GM13976 (cell line): ENCODE measurements around the gene CBX5.

Experiments used
- DNase-seq: peaks from one replicate; pipeline ENCODE4 v3.0.0; 2012; ENCODE audit warnings: low spot score
- CTCF ChIP-seq: IDR thresholded peaks from 2 replicates; pipeline ENCODE4 v1.5.1; 2012; ENCODE audit warnings: borderline replicate concordance, mild to moderate bottlenecking; ENCODE audit not compliant: insufficient read depth; ENCODE audit errors: extremely low read depth, missing control alignments, control extremely low read depth
- in situ Hi-C: fragments of 300-500 bp; cut with MboI; formaldehyde crosslinking; loops from one replicate; pipeline ENCODE4 v1.12.0; 2022; ENCODE audit warnings: low sequenced_read_pairs, mixed read lengths, inconsistent platforms; ENCODE audit not compliant: unreplicated experiment

The CBX5 gene

GRCh38 chr12:54273981-54274380 is 5.9 kb downstream of the CBX5 start:
- no peak for TF ChIP-seq CTCF
- in situ Hi-C loops = no loop called here
- no peak for DNase-seq

GRCh38 chr12:54272214-54272613 is 7.7 kb downstream of the CBX5 start:
- no peak for TF ChIP-seq CTCF
- DNase-seq = no peak

GRCh38 chr12:54270345-54270744 is 9.6 kb downstream of the CBX5 start:
- no peak for TF ChIP-seq CTCF
- in situ Hi-C loops = no loop called here

More at GRCh38 chr12:54272214-54272613, 7.7 kb downstream of the CBX5 start:
- in situ Hi-C loops = no loop called here

GRCh38 chr12:54266852-54267251 is 13.1 kb downstream of the CBX5 start:
- no peak for TF ChIP-seq CTCF
- in situ Hi-C loops = no loop called here
- DNase-seq = no peak

More at GRCh38 chr12:54270345-54270744, 9.6 kb downstream of the CBX5 start:
- no peak for DNase-seq

GRCh38 chr12:54265364-54265812 is 14.5 kb downstream of the CBX5 start:
- no peak for TF ChIP-seq CTCF
- in situ Hi-C loops = no loop called here
- DNase-seq = no peak

GRCh38 chr12:54262403-54262925 is 17.5 kb downstream of the CBX5 start:
- no peak for DNase-seq
- in situ Hi-C loops = no loop called here
- no peak for TF ChIP-seq CTCF
